Measurements from ENCODE around the gene SGMS1.

GRCh38 chr10:50369931-50370330 is 253.8 kb downstream of the SGMS1 start:
- TF ChIP-seq POLR2A (IDR thresholded peaks at IDR 0.05; ENCODE audit: low read length), result no peak
- no peak for TF ChIP-seq NFE2L2 (conservative IDR thresholded peaks at IDR 0.05; ENCODE audit: low read length)
- no peak for TF ChIP-seq HES2 (IDR thresholded peaks at IDR 0.05)
- no peak for TF ChIP-seq TP53 (CRISPR knock-in tag; IDR thresholded peaks at IDR 0.05)
- TF ChIP-seq CHD4 (IDR thresholded peaks at IDR 0.05; ENCODE audit: borderline replicate concordance), result no peak
- no peak for TF ChIP-seq EP300 (IDR thresholded peaks at IDR 0.05)
- no peak for TF ChIP-seq CTCF (IDR thresholded peaks at IDR 0.05)
- TF ChIP-seq KDM5A (IDR thresholded peaks at IDR 0.05), result no peak
- no peak for TF ChIP-seq HOXB5 (CRISPR knock-in tag; IDR thresholded peaks at IDR 0.05)
- no peak for TF ChIP-seq BHLHE40 (IDR thresholded peaks at IDR 0.05; ENCODE audit: low read depth, low read length)
- TF ChIP-seq HOXA7 (CRISPR knock-in tag; IDR thresholded peaks at IDR 0.05), result no peak
- no peak for TF ChIP-seq USF2 (IDR thresholded peaks at IDR 0.05)

Data from A549 (cell line).